GM12878 (cell line): Measurements from ENCODE around the gene PPP1R3F. TPM values are rescaled to one million over a fixed set of nuclear protein-coding genes. Genes with fewer than 3 reads are reported as not detected.

Experiments used
- ATAC-seq: fragments of 200-7000 bp; cut with Tn5 transposase; 3 replicates; pipeline ENCODE4 v1.9.1; 2020; ENCODE audit warnings: mild to moderate bottlenecking, moderate library complexity
- BruUV-seq: library from RNA; stranded (reverse); fragments of 400-500 nt; replicated peaks from 2 replicates; lab custom pipeline; 2021; lab: Mats Ljungman, UMichigan
- CTCF ChIA-PET: fragments of 300-600 bp; sonication (Branson Sonifier 250); formaldehyde crosslinking; extraction: SDS; loops from one replicate; lab custom pipeline; 2021; ENCODE audit warnings: inconsistent platforms; lab: Yijun Ruan, JAX
- POLR2A ChIA-PET: fragments of 350-600 bp; formaldehyde crosslinking; extraction: SDS; loops from one replicate; lab custom pipeline; 2021; ENCODE audit warnings: inconsistent platforms; lab: Charles Lee
- RAD21 ChIA-PET: fragments of 300-600 bp; sonication (Branson Sonifier 250); formaldehyde crosslinking; loops from one replicate; lab custom pipeline; 2023; ENCODE audit warnings: antibody characterized with exemption; ENCODE audit not compliant: unreplicated experiment; lab: Charles Lee
- SMC1A ChIA-PET: fragments of 300-600 bp; sonication (Branson Sonifier 250); formaldehyde crosslinking; loops from one replicate; lab custom pipeline; 2023; ENCODE audit not compliant: unreplicated experiment, uncharacterized antibody; lab: Charles Lee
- DNase-seq: peaks from one replicate; pipeline ENCODE4 v3.0.0-alpha.2; 2011; ENCODE audit warnings: low read depth, low spot score
- FAIRE-seq: peaks from 3 replicates; lab custom pipeline; 2011; peaks lifted over from hg19 to GRCh38; lab: Jason Lieb, UNC
- H2AFZ ChIP-seq: 2 replicates; pipeline ENCODE4 v1.6.0; 2011; ENCODE audit warnings: low read depth, low read length, control low read depth; ENCODE audit not compliant: control insufficient read depth
- H3K27ac ChIP-seq: 2 replicates; pipeline ENCODE4 v1.5.1; 2011; ENCODE audit warnings: control low read depth; ENCODE audit not compliant: control insufficient read depth, insufficient read depth
- H3K27me3 ChIP-seq, 2 experiments: replicated peaks in 1 of 2; 2 replicates each; pipeline versions ENCODE4 v1.6.0 to v1.6.1; 2011; ENCODE audit warnings: low read length in 1 of 2; ENCODE audit not compliant: control insufficient read depth in 2 of 2, insufficient read depth in 2 of 2
- H3K36me3 ChIP-seq, 2 experiments: 2 replicates each; pipeline ENCODE4 v1.5.1; 2011; ENCODE audit warnings: low read length in 1 of 2; ENCODE audit not compliant: control insufficient read depth in 2 of 2, insufficient read depth in 2 of 2
- H3K4me1 ChIP-seq: 2 replicates; pipeline ENCODE4 v1.6.1; 2011; ENCODE audit warnings: mild to moderate bottlenecking, low read length, moderate library complexity, mixed read lengths; ENCODE audit not compliant: control insufficient read depth, insufficient read depth
- H3K4me2 ChIP-seq: 2 replicates; pipeline ENCODE4 v1.6.0; 2011; ENCODE audit warnings: control low read depth; ENCODE audit not compliant: control insufficient read depth, insufficient read depth
- H3K4me3 ChIP-seq: fragments of 200-600 bp; sonication (generic); 2 replicates; pipeline ENCODE4 v1.5.1; 2016
- H3K79me2 ChIP-seq: 2 replicates; pipeline ENCODE4 v1.6.0; 2011; ENCODE audit warnings: low read length; ENCODE audit not compliant: control insufficient read depth, insufficient read depth
- H3K9ac ChIP-seq: 2 replicates; pipeline ENCODE4 v1.8.0; 2011; ENCODE audit warnings: low read length, control low read depth, mixed read lengths; ENCODE audit not compliant: control insufficient read depth, insufficient read depth
- H3K9me3 ChIP-seq: replicated peaks from 3 replicates; pipeline ENCODE4 v1.5.1; 2011; ENCODE audit warnings: mild to moderate bottlenecking, low read length; ENCODE audit not compliant: control insufficient read depth, insufficient read depth
- H4K20me1 ChIP-seq: 2 replicates; pipeline ENCODE4 v1.6.0; 2011; ENCODE audit not compliant: control insufficient read depth, insufficient read depth
- CREB1 ChIP-seq: IDR thresholded peaks from 2 replicates; pipeline ENCODE4 v1.6.1; 2012; ENCODE audit warnings: low read depth, mild to moderate bottlenecking, inconsistent platforms
- SUZ12 ChIP-seq: fragments of 200-600 bp; sonication (generic); IDR thresholded peaks from one replicate; pipeline ENCODE4 v1.6.1; 2018; ENCODE audit warnings: antibody characterized with exemption, mild to moderate bottlenecking; ENCODE audit not compliant: unreplicated experiment
- ZNF622 ChIP-seq: fragments of 450-650 bp; IDR thresholded peaks from 2 replicates; pipeline ENCODE4 v1.6.1; 2017; ENCODE audit warnings: mild to moderate bottlenecking, inconsistent platforms
- ZZZ3 ChIP-seq: IDR thresholded peaks from 2 replicates; pipeline ENCODE4 v1.6.1; 2011; ENCODE audit warnings: low read depth; ENCODE audit not compliant: control insufficient read depth, insufficient read length
- WGBS: methylation state at CpG from one replicate; pipeline ENCODE4 v1.1.6; 2016; ENCODE audit warnings: low lambda C conversion rate; ENCODE audit not compliant: insufficient replicate concordance, insufficient coverage; ENCODE audit errors: missing lambda C conversion rate; 5-methylcytosine and 5-hydroxymethylcytosine counted together
- in situ Hi-C: fragments of 300-500 bp; cut with MboI; formaldehyde crosslinking; loops from 9 replicates; pipeline ENCODE4 v1.14.3; 2018; ENCODE audit warnings: mixed read lengths
- intact Hi-C: fragments of 100-400 bp; cut with micrococcal nuclease; formaldehyde crosslinking; loops from one replicate; pipeline ENCODE4 v1.14.2; 2022; ENCODE audit not compliant: unreplicated experiment
- polyA plus RNA-seq, 11 experiments: library from polyadenylated mRNA; depleted of rRNA in 4 of 11; unstranded in 6 of 11; stranded (reverse) in 5 of 11; fragments of >200 nt; fragmentation: Nextera tagmentation in 4 of 11; fragmentation: Illumina TruSeq in 1 of 11; extraction: Ambion mirVana in 4 of 11; extraction: Trizol in 1 of 11; gene quantifications; 1 replicate in 1 of 11; 2 replicates in 10 of 11; pipeline versions ENCODE4 v1.2.1 to v1.2.3, GENCODE V29; 2011 to 2016; ENCODE audit warnings: inconsistent platforms in 2 of 11, missing spikeins in 2 of 11, low read depth in 1 of 11
- total RNA-seq, 4 experiments: library from RNA; depleted of rRNA in 3 of 4; stranded (reverse); fragments of >200 nt in 3 of 4; fragmentation: Illumina TruSeq in 1 of 4; extraction: Trizol in 1 of 4; gene quantifications; 2 replicates each; pipeline versions ENCODE4 v1.2.1 to v1.2.3, GENCODE V29; 2013 to 2021
- TF ChIP-seq, protein P1 (sequence below): fragments of 450-650 bp; IDR thresholded peaks from 2 replicates; pipeline ENCODE4 v1.6.1; 2017; ENCODE audit warnings: antibody characterized with exemption, mild to moderate bottlenecking, moderate library complexity
- TF ChIP-seq, protein P2 (sequence below): fragments of 450-650 bp; IDR thresholded peaks from 2 replicates; pipeline ENCODE4 v1.6.1; 2016; ENCODE audit warnings: mild to moderate bottlenecking, moderate library complexity, borderline replicate concordance

Gene PPP1R3F
- total and polyA plus RNA-seq, 10 of the 15 experiments (the other 5 are each of a cell fraction or from before 2014, with no cell fraction given): 0.18 to 4.4 (median 1.00) TPM

DNA sequence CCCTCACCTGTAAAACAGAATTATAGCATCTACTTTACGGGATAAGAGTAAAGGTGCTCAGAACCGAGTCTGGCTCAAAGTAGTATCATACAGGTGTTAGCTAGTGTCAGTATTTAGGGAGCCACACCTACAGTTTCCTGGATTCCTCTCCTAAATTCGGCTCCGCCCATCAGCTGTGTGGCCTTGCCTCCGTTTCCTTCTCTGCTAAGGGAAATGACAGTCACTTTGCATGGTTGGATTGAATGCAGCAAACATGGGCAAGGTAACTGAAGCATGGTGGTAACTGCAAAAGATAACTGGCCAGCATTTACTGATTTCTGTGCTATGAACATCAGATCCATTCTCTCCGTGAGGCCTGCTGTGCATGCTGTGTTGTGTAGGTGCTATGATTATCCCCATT is 2.8 kb downstream of the PPP1R3F start:
- peaks cover 4% of the 10 kb centered on the region; the same call in 1 of the 2 replicates for H3K4me1 ChIP-seq
- H3K9me3 ChIP-seq: no peaks in the 10 kb centered on the region; the same call in 2 of the 3 replicates
- FAIRE-seq (no peak), ATAC-seq (no peak), DNase-seq (no peak)
- no TSS peak for BruUV-seq
- 27% methylated on average over 6 of the region's 6 CpGs for WGBS
- H4K20me1 ChIP-seq: no peaks in the 10 kb centered on the region
- ChIA-PET POLR2A (interaction anchor here (0.7 kb wide), 1 partner anchor 159 kb away, joined by 3 read pairs; no protein-coding TSS in a partner anchor), CTCF (interaction anchor here (3.2 kb wide), 1 partner anchor 80 kb away, joined by 10 read pairs; no protein-coding TSS in a partner anchor), SMC1A (interaction anchor here (0.6 kb wide), 1 partner anchor 64 kb away, joined by 3 read pairs; no protein-coding TSS in a partner anchor), RAD21 (interaction anchor here (0.6 kb wide), 1 partner anchor 86 kb away, joined by 3 read pairs; the partner anchor contains the start of gene PRICKLE3)
- intact Hi-C loops: no loop called here
- H3K4me3 ChIP-seq: no peak overlapping the region; the same call in 1 of the 2 replicates
- no peak overlapping the region for H3K9ac ChIP-seq
- H2AFZ ChIP-seq: no peak overlapping the region
- TF ChIP-seq, protein P1, sequence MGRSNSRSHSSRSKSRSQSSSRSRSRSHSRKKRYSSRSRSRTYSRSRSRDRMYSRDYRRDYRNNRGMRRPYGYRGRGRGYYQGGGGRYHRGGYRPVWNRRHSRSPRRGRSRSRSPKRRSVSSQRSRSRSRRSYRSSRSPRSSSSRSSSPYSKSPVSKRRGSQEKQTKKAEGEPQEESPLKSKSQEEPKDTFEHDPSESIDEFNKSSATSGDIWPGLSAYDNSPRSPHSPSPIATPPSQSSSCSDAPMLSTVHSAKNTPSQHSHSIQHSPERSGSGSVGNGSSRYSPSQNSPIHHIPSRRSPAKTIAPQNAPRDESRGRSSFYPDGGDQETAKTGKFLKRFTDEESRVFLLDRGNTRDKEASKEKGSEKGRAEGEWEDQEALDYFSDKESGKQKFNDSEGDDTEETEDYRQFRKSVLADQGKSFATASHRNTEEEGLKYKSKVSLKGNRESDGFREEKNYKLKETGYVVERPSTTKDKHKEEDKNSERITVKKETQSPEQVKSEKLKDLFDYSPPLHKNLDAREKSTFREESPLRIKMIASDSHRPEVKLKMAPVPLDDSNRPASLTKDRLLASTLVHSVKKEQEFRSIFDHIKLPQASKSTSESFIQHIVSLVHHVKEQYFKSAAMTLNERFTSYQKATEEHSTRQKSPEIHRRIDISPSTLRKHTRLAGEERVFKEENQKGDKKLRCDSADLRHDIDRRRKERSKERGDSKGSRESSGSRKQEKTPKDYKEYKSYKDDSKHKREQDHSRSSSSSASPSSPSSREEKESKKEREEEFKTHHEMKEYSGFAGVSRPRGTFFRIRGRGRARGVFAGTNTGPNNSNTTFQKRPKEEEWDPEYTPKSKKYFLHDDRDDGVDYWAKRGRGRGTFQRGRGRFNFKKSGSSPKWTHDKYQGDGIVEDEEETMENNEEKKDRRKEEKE: no peak
- TF ChIP-seq CREB1 (no peak), ZZZ3 (no peak), ZNF622 (no peak), SUZ12 (no peak)
- TF ChIP-seq, protein P2, sequence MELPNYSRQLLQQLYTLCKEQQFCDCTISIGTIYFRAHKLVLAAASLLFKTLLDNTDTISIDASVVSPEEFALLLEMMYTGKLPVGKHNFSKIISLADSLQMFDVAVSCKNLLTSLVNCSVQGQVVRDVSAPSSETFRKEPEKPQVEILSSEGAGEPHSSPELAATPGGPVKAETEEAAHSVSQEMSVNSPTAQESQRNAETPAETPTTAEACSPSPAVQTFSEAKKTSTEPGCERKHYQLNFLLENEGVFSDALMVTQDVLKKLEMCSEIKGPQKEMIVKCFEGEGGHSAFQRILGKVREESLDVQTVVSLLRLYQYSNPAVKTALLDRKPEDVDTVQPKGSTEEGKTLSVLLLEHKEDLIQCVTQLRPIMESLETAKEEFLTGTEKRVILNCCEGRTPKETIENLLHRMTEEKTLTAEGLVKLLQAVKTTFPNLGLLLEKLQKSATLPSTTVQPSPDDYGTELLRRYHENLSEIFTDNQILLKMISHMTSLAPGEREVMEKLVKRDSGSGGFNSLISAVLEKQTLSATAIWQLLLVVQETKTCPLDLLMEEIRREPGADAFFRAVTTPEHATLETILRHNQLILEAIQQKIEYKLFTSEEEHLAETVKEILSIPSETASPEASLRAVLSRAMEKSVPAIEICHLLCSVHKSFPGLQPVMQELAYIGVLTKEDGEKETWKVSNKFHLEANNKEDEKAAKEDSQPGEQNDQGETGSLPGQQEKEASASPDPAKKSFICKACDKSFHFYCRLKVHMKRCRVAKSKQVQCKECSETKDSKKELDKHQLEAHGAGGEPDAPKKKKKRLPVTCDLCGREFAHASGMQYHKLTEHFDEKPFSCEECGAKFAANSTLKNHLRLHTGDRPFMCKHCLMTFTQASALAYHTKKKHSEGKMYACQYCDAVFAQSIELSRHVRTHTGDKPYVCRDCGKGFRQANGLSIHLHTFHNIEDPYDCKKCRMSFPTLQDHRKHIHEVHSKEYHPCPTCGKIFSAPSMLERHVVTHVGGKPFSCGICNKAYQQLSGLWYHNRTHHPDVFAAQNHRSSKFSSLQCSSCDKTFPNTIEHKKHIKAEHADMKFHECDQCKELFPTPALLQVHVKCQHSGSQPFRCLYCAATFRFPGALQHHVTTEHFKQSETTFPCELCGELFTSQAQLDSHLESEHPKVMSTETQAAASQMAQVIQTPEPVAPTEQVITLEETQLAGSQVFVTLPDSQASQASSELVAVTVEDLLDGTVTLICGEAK: no peak
- H3K27ac ChIP-seq: no peak overlapping the region
- H3K79me2 ChIP-seq: peaks cover 15% of the 10 kb centered on the region
- H3K27me3 ChIP-seq: no peaks in the 10 kb centered on the region
- in situ Hi-C loops: no loop called here
- H3K36me3 ChIP-seq: no peaks in the 10 kb centered on the region
- no peak overlapping the region for H3K4me2 ChIP-seq
